Smooth muscle cell (in vitro differentiated cells): Measurements from ENCODE around the gene TTC3. TPM values are rescaled to one million over a fixed set of nuclear protein-coding genes. Genes with fewer than 3 reads are reported as not detected.

Source experiments
- DNase-seq: peaks from one replicate; lab custom pipeline; 2025; ENCODE audit not compliant: unreplicated experiment; lab: John Stamatoyannopoulos, UW
- H2AFZ ChIP-seq: fragments of 200-600 bp; sonication (generic); 2 replicates; pipeline ENCODE4 v1.6.0; 2016; ENCODE audit warnings: antibody characterized with exemption, low read depth, mild to moderate bottlenecking
- H3F3A ChIP-seq: fragments of 200-600 bp; sonication (generic); 2 replicates; pipeline ENCODE4 v1.6.0; 2017; ENCODE audit warnings: antibody characterized with exemption, low read depth
- H3K27ac ChIP-seq: fragments of 200-600 bp; sonication (generic); 2 replicates; pipeline ENCODE4 v1.5.1; 2016; ENCODE audit warnings: low read depth, mild to moderate bottlenecking
- H3K27me3 ChIP-seq: fragments of 200-600 bp; sonication (generic); 2 replicates; pipeline ENCODE4 v1.6.1; 2016; ENCODE audit warnings: low read depth, mild to moderate bottlenecking
- H3K36me3 ChIP-seq: fragments of 200-600 bp; sonication (generic); 2 replicates; pipeline ENCODE4 v1.5.1; 2016; ENCODE audit warnings: low read depth
- H3K4me1 ChIP-seq: fragments of 200-600 bp; sonication (generic); 2 replicates; pipeline ENCODE4 v1.5.1; 2016; ENCODE audit warnings: low read depth
- H3K4me2 ChIP-seq: fragments of 200-600 bp; sonication (generic); 2 replicates; pipeline ENCODE4 v1.6.0; 2016; ENCODE audit warnings: mild to moderate bottlenecking
- H3K4me3 ChIP-seq: fragments of 200-600 bp; sonication (generic); 2 replicates; pipeline ENCODE4 v1.5.1; 2016; ENCODE audit warnings: mild to moderate bottlenecking
- H3K79me2 ChIP-seq: fragments of 200-600 bp; sonication (generic); 2 replicates; pipeline ENCODE4 v1.6.0; 2016; ENCODE audit warnings: low read depth, mild to moderate bottlenecking
- H3K9ac ChIP-seq: fragments of 200-600 bp; sonication (generic); 2 replicates; pipeline ENCODE4 v1.6.0; 2016; ENCODE audit warnings: low read depth
- H3K9me3 ChIP-seq: fragments of 200-600 bp; sonication (generic); replicated peaks from 2 replicates; pipeline ENCODE4 v1.5.1; 2016; ENCODE audit warnings: low read depth
- H4K20me1 ChIP-seq: fragments of 200-600 bp; sonication (generic); 2 replicates; pipeline ENCODE4 v1.6.0; 2016; ENCODE audit warnings: low read depth
- WGBS: methylation state at CpG from one replicate; pipeline ENCODE4 v1.1.7; 2016; ENCODE audit warnings: low lambda C conversion rate; 5-methylcytosine and 5-hydroxymethylcytosine counted together
- polyA plus RNA-seq: library from polyadenylated mRNA; unstranded; fragments of >200 nt; fragmentation: Nextera tagmentation; extraction: Ambion mirVana; gene quantifications from 2 replicates; pipeline ENCODE4 v1.2.1, GENCODE V29; 2016
- total RNA-seq: library from RNA; depleted of rRNA; stranded (reverse); fragments of >200 nt; gene quantifications from 2 replicates; pipeline ENCODE4 v1.2.3, GENCODE V29; 2014
- TF ChIP-seq, protein P1 (sequence below): fragments of 200-600 bp; sonication (generic); IDR thresholded peaks from 2 replicates; pipeline ENCODE4 v1.5.1; 2017; ENCODE audit warnings: borderline replicate concordance, mild to moderate bottlenecking, antibody characterized with exemption; ENCODE audit not compliant: insufficient read depth, poor library complexity, severe bottlenecking

TTC3 gene
- total and polyA plus RNA-seq, 2 experiments from 2014 or later = 193 to 224 TPM

GRCh38 chr21:37166733-37167132 lies 93.7 kb downstream of the TTC3 start:
- Histone ChIP-seq H3K27ac (no peak overlapping the region), H3K27me3 (no peaks in the 10 kb centered on the region), H3K36me3 (peaks cover 34% of the 10 kb centered on the region), H3K9me3 (no peaks in the 10 kb centered on the region), H3K4me1 (no peaks in the 10 kb centered on the region), H3K4me3 (no peak overlapping the region), H3F3A (peaks cover 3% of the 10 kb centered on the region), H3K79me2 (peaks cover 19% of the 10 kb centered on the region), H4K20me1 (peaks cover 38% of the 10 kb centered on the region), H3K9ac (no peak overlapping the region), H3K4me2 (no peak overlapping the region), H2AFZ (no peak overlapping the region)
- TF ChIP-seq, protein P1, sequence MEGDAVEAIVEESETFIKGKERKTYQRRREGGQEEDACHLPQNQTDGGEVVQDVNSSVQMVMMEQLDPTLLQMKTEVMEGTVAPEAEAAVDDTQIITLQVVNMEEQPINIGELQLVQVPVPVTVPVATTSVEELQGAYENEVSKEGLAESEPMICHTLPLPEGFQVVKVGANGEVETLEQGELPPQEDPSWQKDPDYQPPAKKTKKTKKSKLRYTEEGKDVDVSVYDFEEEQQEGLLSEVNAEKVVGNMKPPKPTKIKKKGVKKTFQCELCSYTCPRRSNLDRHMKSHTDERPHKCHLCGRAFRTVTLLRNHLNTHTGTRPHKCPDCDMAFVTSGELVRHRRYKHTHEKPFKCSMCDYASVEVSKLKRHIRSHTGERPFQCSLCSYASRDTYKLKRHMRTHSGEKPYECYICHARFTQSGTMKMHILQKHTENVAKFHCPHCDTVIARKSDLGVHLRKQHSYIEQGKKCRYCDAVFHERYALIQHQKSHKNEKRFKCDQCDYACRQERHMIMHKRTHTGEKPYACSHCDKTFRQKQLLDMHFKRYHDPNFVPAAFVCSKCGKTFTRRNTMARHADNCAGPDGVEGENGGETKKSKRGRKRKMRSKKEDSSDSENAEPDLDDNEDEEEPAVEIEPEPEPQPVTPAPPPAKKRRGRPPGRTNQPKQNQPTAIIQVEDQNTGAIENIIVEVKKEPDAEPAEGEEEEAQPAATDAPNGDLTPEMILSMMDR = peak; percentile 14
- 69% methylated on average over 3 of the region's 3 CpGs for WGBS
- no peak for DNase-seq

GRCh38 chr21:37168666-37169065 lies 95.6 kb downstream of the TTC3 start:
- no peak overlapping the region for H3K27ac ChIP-seq
- H3K9me3 ChIP-seq = no peaks in the 10 kb centered on the region
- H3K4me2 ChIP-seq = no peak overlapping the region
- H3K79me2 ChIP-seq = peaks cover 24% of the 10 kb centered on the region
- no peak overlapping the region for H3K9ac ChIP-seq
- TF ChIP-seq, protein P1 = no peak
- 86% methylated on average over 4 of the region's 4 CpGs for WGBS
- H3K27me3 ChIP-seq = no peaks in the 10 kb centered on the region
- peaks cover 42% of the 10 kb centered on the region for H4K20me1 ChIP-seq
- H3K4me1 ChIP-seq = no peaks in the 10 kb centered on the region
- no peak for DNase-seq
- H2AFZ ChIP-seq = no peak overlapping the region
- H3K4me3 ChIP-seq = no peak overlapping the region
- H3K36me3 ChIP-seq = peaks cover 37% of the 10 kb centered on the region
- peaks cover 3% of the 10 kb centered on the region for H3F3A ChIP-seq

- TF ChIP-seq, protein P1 = no peak
- no peaks in the 10 kb centered on the region for H3K4me1 ChIP-seq
- WGBS = 100% methylated on average over 3 of the region's 3 CpGs
- H3K4me3 ChIP-seq = no peak overlapping the region
- H3K36me3 ChIP-seq = peaks cover 37% of the 10 kb centered on the region
- H4K20me1 ChIP-seq = peaks cover 61% of the 10 kb centered on the region
- H3F3A ChIP-seq = no peaks in the 10 kb centered on the region
- H3K4me2 ChIP-seq = no peak overlapping the region
- H3K79me2 ChIP-seq = peaks cover 20% of the 10 kb centered on the region
- DNase-seq = no peak
- no peak overlapping the region for H2AFZ ChIP-seq
- no peaks in the 10 kb centered on the region for H3K9me3 ChIP-seq
- no peaks in the 10 kb centered on the region for H3K27me3 ChIP-seq
- H3K9ac ChIP-seq = no peak overlapping the region
- no peak overlapping the region for H3K27ac ChIP-seq
Observed at GRCh38 chr21:37172646-37173045, 99.6 kb downstream of the TTC3 start.

DNA sequence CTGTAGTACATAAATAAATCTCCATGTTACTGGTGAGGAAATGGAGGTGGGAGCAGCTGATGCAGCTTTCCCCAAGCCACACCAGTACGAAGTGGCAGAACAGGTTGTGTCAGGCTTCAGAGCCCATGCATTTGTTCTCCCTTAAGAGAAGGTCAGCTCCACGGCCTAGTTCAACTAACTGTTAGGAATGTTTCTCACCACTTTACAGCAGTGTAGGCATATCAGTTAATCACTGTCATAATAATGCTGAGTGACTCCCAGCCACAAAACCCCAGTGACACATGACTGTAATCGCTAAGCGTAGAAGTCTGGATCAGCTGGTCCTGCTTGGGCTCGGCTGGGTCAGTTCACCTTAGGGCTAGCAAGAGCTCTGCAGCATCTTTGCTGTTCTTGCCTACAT lies 103.7 kb downstream of the TTC3 start:
- no peaks in the 10 kb centered on the region for H3K9me3 ChIP-seq
- peaks cover 70% of the 10 kb centered on the region for H4K20me1 ChIP-seq
- no peak overlapping the region for H2AFZ ChIP-seq
- 61% methylated on average over 5 of the region's 5 CpGs for WGBS
- no peak for DNase-seq
- H3K9ac ChIP-seq = no peak overlapping the region
- TF ChIP-seq, protein P1 = no peak
- no peak overlapping the region for H3K4me3 ChIP-seq
- no peaks in the 10 kb centered on the region for H3K27me3 ChIP-seq
- H3K4me1 ChIP-seq = no peaks in the 10 kb centered on the region
- H3K27ac ChIP-seq = peak overlapping the region; percentile 34
- H3K79me2 ChIP-seq = peaks cover 29% of the 10 kb centered on the region
- H3K4me2 ChIP-seq = no peak overlapping the region
- no peaks in the 10 kb centered on the region for H3F3A ChIP-seq
- H3K36me3 ChIP-seq = peaks cover 42% of the 10 kb centered on the region
